IMR-90 (cell line): Measurements from ENCODE around the gene ZNF236.

Experiments used
- CEBPB ChIP-seq: IDR thresholded peaks from 2 replicates; pipeline ENCODE4 v1.6.1; 2012; ENCODE audit warnings: low read depth, low read length, improper control_type of control experiment
- CHD1 ChIP-seq: IDR thresholded peaks from 2 replicates; pipeline ENCODE4 v1.6.1; 2012; ENCODE audit warnings: low read depth, low read length, improper control_type of control experiment
- FOS ChIP-seq: fragments of 150-350 bp; IDR thresholded peaks from 2 replicates; pipeline ENCODE4 v1.6.1; 2016; ENCODE audit warnings: low read depth, low read length
- MAZ ChIP-seq: IDR thresholded peaks from 2 replicates; pipeline ENCODE4 v1.6.1; 2012; ENCODE audit warnings: low read depth, mild to moderate bottlenecking, low read length, improper control_type of control experiment, moderate library complexity, borderline replicate concordance
- MXI1 ChIP-seq: IDR thresholded peaks from 2 replicates; pipeline ENCODE4 v1.6.1; 2012; ENCODE audit warnings: low read depth, mild to moderate bottlenecking, low read length, moderate library complexity, borderline replicate concordance
- POLR2A ChIP-seq: IDR thresholded peaks from 2 replicates; pipeline ENCODE4 v1.6.1; 2012; ENCODE audit warnings: mild to moderate bottlenecking, low read depth, low read length
- RAD21 ChIP-seq: IDR thresholded peaks from 2 replicates; pipeline ENCODE4 v1.6.1; 2012; ENCODE audit warnings: low read length, improper control_type of control experiment
- TF ChIP-seq, protein P1 (sequence below): conservative IDR thresholded peaks from 2 replicates; pipeline ENCODE4 v1.5.1; 2012; ENCODE audit warnings: mild to moderate bottlenecking, low read depth, low read length, improper control_type of control experiment
- TF ChIP-seq, protein P2 (sequence below): fragments of 150-350 bp; IDR thresholded peaks from 2 replicates; pipeline ENCODE4 v1.6.1; 2017; ENCODE audit warnings: mild to moderate bottlenecking, antibody characterized with exemption, low read length, low read depth

DNA sequence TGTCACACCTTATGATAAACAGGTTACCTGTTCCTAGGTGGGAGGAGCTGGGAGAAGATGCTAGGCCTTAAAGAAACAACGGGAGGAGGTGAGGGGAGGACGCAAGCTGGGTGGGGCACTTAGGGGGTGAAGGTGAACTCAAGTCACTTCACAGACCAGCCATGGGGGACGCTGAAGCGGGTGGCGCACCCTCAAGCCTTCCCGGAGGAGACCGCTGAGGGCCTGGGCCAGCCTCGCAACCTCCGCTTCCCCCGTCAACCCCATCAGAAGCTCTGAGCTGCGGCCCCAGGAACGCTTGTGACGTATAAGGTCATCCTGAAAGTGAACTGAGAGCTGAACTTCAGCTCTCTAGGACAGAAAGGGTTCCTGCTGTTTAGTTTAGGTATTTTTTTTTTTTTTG, 176.7 kb downstream of the ZNF236 start:
- TF ChIP-seq, protein P1, sequence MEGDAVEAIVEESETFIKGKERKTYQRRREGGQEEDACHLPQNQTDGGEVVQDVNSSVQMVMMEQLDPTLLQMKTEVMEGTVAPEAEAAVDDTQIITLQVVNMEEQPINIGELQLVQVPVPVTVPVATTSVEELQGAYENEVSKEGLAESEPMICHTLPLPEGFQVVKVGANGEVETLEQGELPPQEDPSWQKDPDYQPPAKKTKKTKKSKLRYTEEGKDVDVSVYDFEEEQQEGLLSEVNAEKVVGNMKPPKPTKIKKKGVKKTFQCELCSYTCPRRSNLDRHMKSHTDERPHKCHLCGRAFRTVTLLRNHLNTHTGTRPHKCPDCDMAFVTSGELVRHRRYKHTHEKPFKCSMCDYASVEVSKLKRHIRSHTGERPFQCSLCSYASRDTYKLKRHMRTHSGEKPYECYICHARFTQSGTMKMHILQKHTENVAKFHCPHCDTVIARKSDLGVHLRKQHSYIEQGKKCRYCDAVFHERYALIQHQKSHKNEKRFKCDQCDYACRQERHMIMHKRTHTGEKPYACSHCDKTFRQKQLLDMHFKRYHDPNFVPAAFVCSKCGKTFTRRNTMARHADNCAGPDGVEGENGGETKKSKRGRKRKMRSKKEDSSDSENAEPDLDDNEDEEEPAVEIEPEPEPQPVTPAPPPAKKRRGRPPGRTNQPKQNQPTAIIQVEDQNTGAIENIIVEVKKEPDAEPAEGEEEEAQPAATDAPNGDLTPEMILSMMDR: no peak
- TF ChIP-seq POLR2A: no peak
- no peak for TF ChIP-seq CEBPB
- TF ChIP-seq MXI1: no peak
- TF ChIP-seq RAD21: no peak
- TF ChIP-seq, protein P2, sequence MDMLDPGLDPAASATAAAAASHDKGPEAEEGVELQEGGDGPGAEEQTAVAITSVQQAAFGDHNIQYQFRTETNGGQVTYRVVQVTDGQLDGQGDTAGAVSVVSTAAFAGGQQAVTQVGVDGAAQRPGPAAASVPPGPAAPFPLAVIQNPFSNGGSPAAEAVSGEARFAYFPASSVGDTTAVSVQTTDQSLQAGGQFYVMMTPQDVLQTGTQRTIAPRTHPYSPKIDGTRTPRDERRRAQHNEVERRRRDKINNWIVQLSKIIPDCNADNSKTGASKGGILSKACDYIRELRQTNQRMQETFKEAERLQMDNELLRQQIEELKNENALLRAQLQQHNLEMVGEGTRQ: no peak
- TF ChIP-seq FOS: no peak
- no peak for TF ChIP-seq CHD1
- no peak for TF ChIP-seq MAZ
